Activated T-cell treated with anti-CD3 and anti-CD28 coated beads, Interleukin-2, amount 50 U/mL, for 4 hours (primary cell): ENCODE results near the gene TLK1. TPM values are rescaled to one million over a fixed set of nuclear protein-coding genes. Genes with fewer than 3 reads are reported as not detected.
"Not testable (repeated sequence)": the region's sequence is repeated elsewhere in the genome, so short reads cannot be mapped to it uniquely, and the experiment has no call there.

ENCODE experiments used
- ATAC-seq, 2 donors: fragments of 200-7000 bp; cut with Tn5 transposase; one replicate each; pipeline ENCODE4 v1.10.0; 2021
- DNase-seq: peaks from one replicate; pipeline ENCODE4 v3.0.0-alpha.2; 2020
- H3K27me3 Mint-ChIP-seq: one replicate; pipeline ENCODE4 v1.8.0; 2021; ENCODE audit warnings: low read depth, mixed read lengths
- H3K36me3 Mint-ChIP-seq: one replicate; pipeline ENCODE4 v1.8.0; 2022; ENCODE audit warnings: mixed read lengths; ENCODE audit not compliant: insufficient read depth
- H3K4me1 Mint-ChIP-seq: one replicate; pipeline ENCODE4 v1.8.0; 2021; ENCODE audit warnings: low read depth, mixed read lengths
- H3K4me3 Mint-ChIP-seq: one replicate; pipeline ENCODE4 v1.8.0; 2021; ENCODE audit warnings: mild to moderate bottlenecking, moderate library complexity, mixed read lengths
- H3K9me3 Mint-ChIP-seq: one replicate; pipeline ENCODE4 v1.8.0; 2021; ENCODE audit warnings: mixed read lengths
- total RNA-seq, 3 donors: library from RNA; stranded (reverse); gene quantifications; one replicate each; pipeline ENCODE4 v1.2.1, GENCODE V29; 2021

Gene TLK1
- total RNA-seq, 3 donors from 2014 or later, result 78.3 to 81.1 (median 80.8) TPM

DNA sequence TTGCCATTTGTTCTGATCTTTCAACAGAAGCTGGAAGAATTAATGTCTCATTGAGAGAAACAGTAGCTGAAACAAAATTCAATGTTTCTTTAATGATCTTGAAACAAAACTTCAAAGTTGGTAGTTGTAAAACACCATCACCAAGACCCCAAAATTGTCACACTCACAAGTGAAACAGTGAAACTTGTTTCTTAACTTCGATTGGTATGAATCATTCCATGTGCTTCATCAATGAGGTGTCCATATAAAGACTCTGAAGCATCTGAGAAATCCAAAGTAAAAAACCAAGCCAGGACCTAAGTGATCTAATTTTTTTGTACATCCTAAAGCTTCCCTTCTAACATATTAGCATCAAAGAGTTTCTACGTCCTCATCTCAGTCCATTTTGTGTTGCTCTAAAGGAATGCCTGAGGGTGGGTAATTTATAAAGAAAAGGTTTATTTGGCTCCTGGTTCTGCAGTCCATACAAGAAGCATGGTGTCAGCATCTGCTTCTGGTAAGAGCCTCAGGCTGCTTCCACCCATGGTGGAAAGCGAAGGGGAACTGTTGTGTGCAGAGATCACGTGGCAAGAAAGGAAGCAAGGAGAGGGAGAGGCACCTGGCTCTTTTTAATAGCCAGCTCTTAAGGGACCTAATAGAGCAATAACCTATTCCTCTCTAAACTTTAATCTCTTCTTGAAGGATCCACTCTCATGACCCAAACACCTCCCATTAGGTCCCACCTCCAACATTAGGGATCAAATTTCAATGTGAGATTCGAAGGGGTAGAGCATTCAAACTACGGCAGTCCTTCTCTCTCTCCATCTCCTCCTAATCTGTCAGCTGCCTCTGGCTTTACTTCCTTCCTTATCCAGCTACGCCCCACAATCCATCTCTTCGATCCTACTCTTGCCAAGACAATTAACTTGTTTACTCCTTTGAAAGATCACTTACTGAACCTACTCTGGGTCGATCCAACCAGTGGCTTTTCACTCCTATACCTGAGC is 20.7 kb upstream of the TLK1 start:
- Mint-ChIP-seq H3K9me3 (no peaks in the 10 kb centered on the region), H3K4me3 (no peak overlapping the region), H3K36me3 (no peaks in the 10 kb centered on the region), H3K4me1 (peaks cover 4% of the 10 kb centered on the region), H3K27me3 (peaks cover 2% of the 10 kb centered on the region)
- no peak for DNase-seq
- peak; percentile 27 to 43 for ATAC-seq

DNA sequence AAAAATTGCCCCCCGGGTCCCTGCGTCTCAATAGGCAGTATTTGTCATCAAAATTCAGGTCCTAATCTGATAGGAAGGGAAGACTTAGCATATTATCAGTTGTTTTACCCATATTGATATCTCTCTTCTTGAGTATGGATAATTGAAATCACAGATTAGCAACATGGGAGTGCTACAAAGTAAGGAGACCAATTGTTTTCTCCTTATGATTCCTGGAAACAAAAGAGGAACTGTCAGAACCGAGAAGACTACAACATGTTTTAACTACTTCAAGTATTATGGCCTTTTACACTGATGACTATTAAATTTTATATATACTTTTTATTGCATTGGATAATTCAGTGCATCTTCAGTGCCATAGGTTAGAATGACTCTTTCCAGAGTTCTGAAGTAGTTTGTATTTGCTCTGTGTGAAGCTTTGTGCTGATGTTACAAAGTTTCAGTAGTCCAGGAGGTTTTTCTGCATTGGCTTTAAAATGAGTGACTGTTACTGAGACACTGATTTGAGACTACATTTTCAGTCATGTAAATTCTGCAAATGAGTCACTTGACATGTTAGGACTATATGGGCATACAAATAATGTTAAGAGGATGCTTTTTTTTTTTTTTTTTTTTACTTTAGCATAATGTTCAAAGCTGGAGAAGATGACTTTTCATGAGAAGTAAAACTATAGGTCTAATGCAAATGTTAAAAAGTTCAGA is 19.7 kb upstream of the TLK1 start:
- peaks cover 4% of the 10 kb centered on the region for H3K4me1 Mint-ChIP-seq
- no peak overlapping the region for H3K4me3 Mint-ChIP-seq
- peaks cover 2% of the 10 kb centered on the region for H3K27me3 Mint-ChIP-seq
- no peaks in the 10 kb centered on the region for H3K36me3 Mint-ChIP-seq
- H3K9me3 Mint-ChIP-seq, result no peaks in the 10 kb centered on the region
- DNase-seq (no peak), ATAC-seq (peak in 1 of 2 donors; percentile 38)

DNA sequence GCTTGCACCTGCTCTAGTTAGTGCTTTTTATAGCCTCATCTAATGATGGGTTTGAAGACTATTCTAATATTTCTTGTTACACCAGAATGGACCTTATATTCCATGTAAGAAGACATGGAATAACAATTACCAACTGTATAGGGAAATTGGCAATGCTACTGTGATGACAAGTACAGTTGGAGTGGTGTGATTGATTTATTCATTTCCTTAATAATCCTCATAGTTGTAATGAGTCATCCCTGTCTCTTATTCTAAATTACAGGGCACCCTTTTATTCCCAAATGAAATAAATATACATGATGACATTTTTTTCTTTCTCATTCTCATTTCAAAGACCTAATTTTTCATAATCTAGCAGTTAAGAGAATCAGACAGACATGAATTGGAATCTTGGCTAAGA is 18.3 kb upstream of the TLK1 start:
- ATAC-seq (no peak), DNase-seq (no peak)
- no peak overlapping the region for H3K4me3 Mint-ChIP-seq
- peaks cover 2% of the 10 kb centered on the region for H3K27me3 Mint-ChIP-seq
- no peaks in the 10 kb centered on the region for H3K9me3 Mint-ChIP-seq
- H3K4me1 Mint-ChIP-seq, result peaks cover 4% of the 10 kb centered on the region
- no peaks in the 10 kb centered on the region for H3K36me3 Mint-ChIP-seq

DNA sequence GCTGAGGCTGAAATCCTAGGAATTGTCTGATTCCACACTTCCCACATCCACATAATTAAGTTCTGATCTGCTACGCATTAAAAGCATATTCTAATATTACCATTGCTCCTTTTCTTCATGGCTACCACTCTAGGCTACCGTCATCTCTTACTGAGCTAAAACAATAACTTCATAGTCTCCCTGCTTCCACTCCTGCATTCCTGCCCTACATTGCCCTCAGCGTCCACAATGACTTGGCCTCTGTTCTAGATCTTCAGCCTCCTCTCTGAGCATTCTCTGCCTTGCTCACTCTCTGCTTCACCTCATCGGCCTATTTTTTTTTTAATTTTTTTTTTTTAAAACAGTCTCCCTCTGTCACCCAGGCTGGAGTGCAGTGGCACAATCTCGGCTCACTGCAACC is 15.8 kb upstream of the TLK1 start:
- Mint-ChIP-seq H3K36me3 (no peaks in the 10 kb centered on the region), H3K27me3 (no peaks in the 10 kb centered on the region), H3K4me1 (peaks cover 7% of the 10 kb centered on the region), H3K9me3 (peaks cover 4% of the 10 kb centered on the region), H3K4me3 (no peak overlapping the region)
- DNase-seq, result no peak
- ATAC-seq, result no peak

DNA sequence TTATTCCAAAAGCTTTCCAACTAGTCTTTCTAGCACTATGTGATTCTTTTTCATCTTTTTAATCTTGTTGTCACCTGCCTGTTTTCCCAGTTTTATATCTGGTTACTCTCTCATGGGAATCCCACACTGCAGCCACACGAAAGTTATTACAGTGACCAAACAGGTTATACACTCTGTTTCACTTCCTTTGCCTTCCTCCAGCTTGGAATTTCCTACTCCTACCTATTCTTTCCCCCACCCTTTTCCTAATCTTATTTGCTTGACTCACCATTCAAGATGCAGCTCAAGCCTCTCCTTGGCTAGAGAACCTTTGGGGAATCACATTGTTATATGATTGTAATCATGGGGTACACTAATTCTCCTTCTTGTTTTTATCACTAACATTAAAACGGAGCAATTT is 13.4 kb upstream of the TLK1 start:
- H3K9me3 Mint-ChIP-seq, result peaks cover 4% of the 10 kb centered on the region
- H3K4me1 Mint-ChIP-seq, result peaks cover 2% of the 10 kb centered on the region
- H3K36me3 Mint-ChIP-seq, result no peaks in the 10 kb centered on the region
- no peaks in the 10 kb centered on the region for H3K27me3 Mint-ChIP-seq
- ATAC-seq (no peak), DNase-seq (no peak)
- no peak overlapping the region for H3K4me3 Mint-ChIP-seq

DNA sequence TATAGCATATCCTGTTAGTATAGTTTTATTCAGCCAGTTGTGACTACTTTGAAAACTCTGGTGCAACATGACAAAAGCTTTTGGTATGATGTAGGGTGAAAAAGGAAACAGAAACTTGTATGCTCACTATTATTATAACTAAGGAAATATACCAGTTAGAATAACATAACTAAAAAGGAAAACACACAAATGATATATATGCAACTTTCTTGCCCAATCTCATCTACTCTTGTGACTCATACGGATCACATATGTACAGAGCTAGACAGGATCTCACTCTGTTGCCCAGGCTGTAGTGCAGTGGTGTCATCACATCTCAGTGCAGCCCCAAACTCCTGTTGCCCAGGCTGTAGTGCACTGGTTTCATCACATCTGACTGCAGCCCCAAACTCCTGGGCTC is 12.4 kb upstream of the TLK1 start:
- peak; percentile 86 to 94 for ATAC-seq
- DNase-seq, result no peak
- Mint-ChIP-seq H3K4me3 (no peak overlapping the region), H3K27me3 (no peaks in the 10 kb centered on the region), H3K4me1 (peaks cover 2% of the 10 kb centered on the region), H3K36me3 (no peaks in the 10 kb centered on the region), H3K9me3 (peaks cover 4% of the 10 kb centered on the region)

DNA sequence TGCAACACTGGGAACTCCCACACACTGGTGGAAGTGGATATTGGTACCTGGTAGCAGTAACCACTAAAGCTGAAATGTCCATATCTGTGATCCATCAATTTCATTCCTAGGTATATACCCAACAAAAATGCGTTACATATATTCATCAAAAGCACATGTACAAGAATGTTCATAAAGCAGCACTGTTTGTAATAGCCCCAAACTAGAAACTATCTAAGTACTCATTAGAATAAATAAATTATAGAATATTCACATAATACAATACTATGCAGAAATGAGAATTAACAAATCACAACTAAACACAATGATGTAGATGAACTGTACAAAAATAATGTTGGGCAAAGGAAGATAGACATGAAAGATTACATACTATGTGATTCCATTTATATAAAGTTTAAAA is 11.1 kb upstream of the TLK1 start:
- Mint-ChIP-seq H3K27me3 (no peaks in the 10 kb centered on the region), H3K4me1 (peaks cover 2% of the 10 kb centered on the region), H3K36me3 (no peaks in the 10 kb centered on the region), H3K9me3 (peaks cover 4% of the 10 kb centered on the region), H3K4me3 (no peak overlapping the region)
- DNase-seq (no peak), ATAC-seq (no peak)

DNA sequence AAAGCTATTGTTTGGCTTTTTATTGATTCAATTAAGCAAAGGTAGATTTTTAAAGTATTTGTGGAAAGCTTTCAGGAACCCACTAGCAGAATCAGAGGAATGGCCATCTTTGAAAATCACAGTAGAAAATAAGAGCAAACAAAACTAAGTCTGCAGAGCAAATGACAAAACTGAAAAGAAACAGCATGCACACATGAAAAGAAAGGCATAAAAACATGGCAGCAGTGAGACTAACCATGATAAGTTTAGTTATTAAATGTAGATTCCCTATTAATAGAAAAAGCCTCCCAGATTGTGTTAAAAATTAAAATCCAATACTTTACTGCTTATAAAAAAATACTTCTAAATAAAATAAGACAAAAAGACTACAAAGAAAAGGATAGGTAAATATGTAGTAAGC is 9.1 kb upstream of the TLK1 start:
- Mint-ChIP-seq H3K36me3 (no peaks in the 10 kb centered on the region), H3K27me3 (no peaks in the 10 kb centered on the region), H3K4me3 (no peak overlapping the region), H3K9me3 (peaks cover 4% of the 10 kb centered on the region), H3K4me1 (peaks cover 2% of the 10 kb centered on the region)
- ATAC-seq (no peak), DNase-seq (no peak)

DNA sequence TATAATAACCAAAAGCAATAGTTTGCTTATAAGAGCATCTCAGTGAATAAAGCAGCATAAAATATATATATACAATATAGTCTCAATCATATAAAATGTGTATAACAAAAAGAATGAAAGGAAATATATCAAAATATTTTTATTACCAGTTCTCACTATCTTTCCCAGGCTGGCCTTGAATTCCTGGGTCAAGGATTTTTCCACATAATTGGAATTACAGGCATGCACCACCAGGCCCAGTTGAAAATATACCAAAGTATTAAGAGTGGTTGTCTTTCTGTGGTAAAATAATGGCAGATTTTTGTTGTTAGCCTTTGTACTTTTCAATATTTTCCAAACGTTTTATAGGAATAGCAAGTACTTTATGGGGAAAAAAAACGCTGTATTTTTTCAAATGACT is 8.6 kb upstream of the TLK1 start:
- no peaks in the 10 kb centered on the region for H3K27me3 Mint-ChIP-seq
- H3K9me3 Mint-ChIP-seq, result peaks cover 4% of the 10 kb centered on the region
- H3K4me1 Mint-ChIP-seq, result peaks cover 2% of the 10 kb centered on the region
- ATAC-seq (no peak), DNase-seq (no peak)
- no peaks in the 10 kb centered on the region for H3K36me3 Mint-ChIP-seq
- H3K4me3 Mint-ChIP-seq, result no peak overlapping the region

DNA sequence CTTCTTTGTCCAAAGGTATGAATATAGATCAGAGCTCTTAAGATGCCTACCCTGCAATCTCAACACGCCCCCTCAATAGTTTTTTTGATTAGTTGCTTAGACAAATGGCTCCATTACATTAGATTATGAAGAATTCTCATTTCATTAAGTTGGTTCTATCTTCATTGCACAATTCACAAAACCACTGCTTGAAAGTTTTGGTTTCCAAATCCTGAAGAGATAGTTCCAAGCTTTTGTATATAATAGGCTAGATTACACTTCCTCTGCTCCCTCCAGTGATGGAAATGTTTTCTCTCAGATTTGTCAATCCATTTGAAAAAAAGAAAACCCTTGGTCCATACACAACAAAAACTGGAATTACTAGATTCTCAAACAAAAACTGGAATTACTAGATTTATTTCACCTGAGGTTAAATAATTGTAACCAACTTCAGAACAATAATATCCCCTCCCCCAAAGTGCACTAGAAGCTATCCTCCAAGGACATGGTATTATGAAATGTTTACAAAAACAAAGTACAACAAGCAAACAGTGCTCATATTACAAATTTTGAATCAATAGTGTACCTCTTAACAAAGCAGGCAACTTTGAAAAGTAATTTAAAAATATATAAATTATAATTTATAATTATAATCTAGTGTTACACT is 6.8 kb upstream of the TLK1 start:
- Mint-ChIP-seq H3K4me3 (no peak overlapping the region), H3K4me1 (peaks cover 18% of the 10 kb centered on the region), H3K27me3 (no peaks in the 10 kb centered on the region), H3K36me3 (no peaks in the 10 kb centered on the region), H3K9me3 (peaks cover 1% of the 10 kb centered on the region)
- DNase-seq, result no peak
- no peak for ATAC-seq

DNA sequence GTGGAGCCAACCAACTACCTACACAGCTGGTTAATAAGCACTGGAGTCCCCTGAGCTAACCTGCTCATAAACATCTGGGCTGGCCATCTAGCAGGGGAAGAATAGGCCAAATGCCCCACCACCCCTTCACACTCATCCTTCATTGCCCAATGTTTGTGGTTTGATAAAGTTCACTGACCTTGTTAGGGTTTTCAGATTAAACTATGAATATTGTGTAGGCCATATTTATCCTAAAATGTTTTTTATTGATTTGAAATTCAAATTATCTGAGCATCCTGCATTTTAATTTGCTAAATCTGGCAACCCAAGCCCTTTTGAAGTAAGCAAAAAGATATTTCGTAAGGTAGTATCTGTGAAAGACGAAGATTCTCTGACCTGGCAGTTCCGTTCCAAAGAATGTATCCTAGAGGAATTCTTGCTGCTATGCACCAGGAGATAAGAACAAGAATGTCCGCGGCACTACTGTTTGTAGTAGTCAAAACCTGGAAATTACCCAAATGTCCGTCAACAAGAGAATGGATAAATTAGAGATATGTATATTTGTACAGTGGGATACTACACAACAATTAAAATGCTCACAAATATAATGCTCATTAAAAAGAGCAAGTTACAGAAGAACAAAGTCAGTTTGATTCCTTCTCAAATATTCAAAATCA is 5.8 kb upstream of the TLK1 start:
- no peaks in the 10 kb centered on the region for H3K9me3 Mint-ChIP-seq

DNA sequence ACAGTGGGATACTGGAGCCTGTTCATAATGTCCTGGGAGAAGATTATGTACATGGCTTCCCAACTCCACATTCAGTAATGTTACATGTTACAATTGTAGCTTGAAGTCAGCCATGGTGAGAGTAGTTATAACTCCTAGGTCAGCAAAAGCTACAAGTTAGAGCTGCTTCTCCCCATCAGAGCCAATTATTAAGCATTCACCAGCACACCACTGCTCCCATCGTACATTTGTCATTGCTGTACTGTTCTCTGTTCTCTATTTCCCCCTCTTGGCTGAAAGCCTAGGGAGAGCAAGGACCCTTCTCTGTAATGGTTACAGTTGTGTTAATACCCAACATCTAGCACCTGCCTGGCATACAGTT is 5.3 kb upstream of the TLK1 start:
- no peak for ATAC-seq

More for the DNA sequence above, 5.8 kb upstream of the TLK1 start:
- DNase-seq (no peak), ATAC-seq (no peak)
- Mint-ChIP-seq H3K36me3 (no peaks in the 10 kb centered on the region), H3K4me1 (peaks cover 27% of the 10 kb centered on the region), H3K4me3 (no peak overlapping the region), H3K27me3 (no peaks in the 10 kb centered on the region)

DNA sequence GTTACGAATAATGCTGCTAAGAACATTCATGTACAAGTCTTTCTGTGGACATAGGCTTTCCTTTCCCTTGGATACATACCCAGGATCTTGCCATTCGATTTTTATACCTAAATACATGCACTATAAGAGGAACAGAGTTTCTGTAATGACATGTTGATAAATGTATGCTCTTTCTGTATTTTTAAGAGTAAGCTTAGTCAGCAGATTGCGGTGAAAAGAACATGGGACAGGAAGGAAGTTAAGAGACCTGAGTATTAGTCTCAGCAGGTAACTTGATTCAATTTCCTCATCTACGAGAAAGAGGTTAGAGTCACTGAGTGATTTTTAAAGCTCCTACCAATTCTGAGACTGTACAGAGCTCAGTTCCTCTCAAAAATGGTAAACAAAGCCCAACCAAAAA is 2.6 kb upstream of the TLK1 start:
- Mint-ChIP-seq H3K27me3 (no peaks in the 10 kb centered on the region), H3K9me3 (no peaks in the 10 kb centered on the region), H3K4me1 (peaks cover 36% of the 10 kb centered on the region), H3K36me3 (peaks cover 2% of the 10 kb centered on the region), H3K4me3 (peak overlapping the region; percentile 41)
- no peak for ATAC-seq
- DNase-seq, result no peak

More for the DNA sequence above, 5.3 kb upstream of the TLK1 start:
- no peak for DNase-seq
- H3K36me3 Mint-ChIP-seq, result no peaks in the 10 kb centered on the region
- no peak overlapping the region for H3K4me3 Mint-ChIP-seq
- peaks cover 31% of the 10 kb centered on the region for H3K4me1 Mint-ChIP-seq
- no peaks in the 10 kb centered on the region for H3K9me3 Mint-ChIP-seq
- H3K27me3 Mint-ChIP-seq, result no peaks in the 10 kb centered on the region

DNA sequence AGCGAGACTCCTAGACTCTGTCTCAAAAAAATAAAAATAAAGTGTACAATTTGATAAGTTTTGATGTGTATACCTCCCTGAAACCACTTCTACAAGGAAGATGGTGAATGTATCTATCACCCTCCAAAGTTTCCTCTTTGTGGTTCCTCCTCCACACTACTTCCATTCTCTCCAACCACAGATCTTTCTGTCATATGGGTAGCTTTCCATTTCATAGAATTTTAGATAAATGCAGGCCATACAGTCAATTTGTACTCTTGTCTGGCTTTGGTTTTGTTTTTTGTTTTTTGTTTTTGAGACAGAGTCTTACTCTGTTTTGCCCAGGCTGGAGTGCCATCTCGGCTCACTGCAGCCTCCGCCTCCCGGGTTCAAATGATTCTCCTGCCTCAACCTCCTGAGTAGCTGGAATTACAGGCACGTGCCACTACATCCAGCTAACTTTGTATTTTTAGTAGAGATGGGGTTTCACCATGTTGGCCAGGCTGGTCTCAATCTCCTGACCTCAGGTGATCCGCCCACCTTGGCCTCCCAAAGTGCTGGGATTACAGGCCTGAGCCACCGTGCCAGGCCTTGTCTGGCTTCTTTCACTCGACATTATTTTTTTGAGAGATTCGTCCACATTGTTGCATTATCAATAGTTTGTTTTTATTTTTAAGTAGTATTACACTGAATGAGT is 2.0 kb upstream of the TLK1 start:
- H3K36me3 Mint-ChIP-seq, H3K27me3 Mint-ChIP-seq, ATAC-seq, H3K9me3 Mint-ChIP-seq, DNase-seq: not testable (repeated sequence)
- Mint-ChIP-seq H3K4me1 (peaks cover 42% of the 10 kb centered on the region), H3K4me3 (peak overlapping the region; percentile 88)
